Mesenchymal stem cell (in vitro differentiated cells and primary cell): ENCODE measurements around the gene MEF2B.

Experiments used
- DNase-seq: peaks from one replicate; pipeline ENCODE4 v3.0.0-alpha.2; 2013
- H2AFZ ChIP-seq: one replicate; pipeline ENCODE4 v1.6.1; 2013; ENCODE audit warnings: low read depth, mild to moderate bottlenecking, control low read depth, inconsistent platforms, low read length, moderate library complexity
- H2AK5ac ChIP-seq: 2 replicates; pipeline ENCODE4 v1.6.1; 2013; ENCODE audit warnings: low read length, moderate library complexity, mild to moderate bottlenecking, inconsistent platforms; ENCODE audit not compliant: severe bottlenecking
- H2BK120ac ChIP-seq: one replicate; pipeline ENCODE4 v1.6.1; 2013; ENCODE audit warnings: low read depth, mild to moderate bottlenecking, inconsistent platforms, low read length, moderate library complexity
- H2BK12ac ChIP-seq, 2 experiments: one replicate each; pipeline ENCODE4 v1.6.1; 2013; ENCODE audit warnings: inconsistent platforms in 2 of 2, low read length in 2 of 2, mild to moderate bottlenecking in 2 of 2, moderate library complexity in 2 of 2, control low read depth in 1 of 2
- H2BK15ac ChIP-seq: one replicate; pipeline ENCODE4 v1.6.1; 2013; ENCODE audit warnings: mild to moderate bottlenecking, low read depth, inconsistent platforms; ENCODE audit not compliant: poor library complexity, severe bottlenecking
- H2BK5ac ChIP-seq: 2 replicates; pipeline ENCODE4 v1.6.1; 2013; ENCODE audit warnings: low read depth, mild to moderate bottlenecking, low read length, control low read depth, inconsistent platforms; ENCODE audit not compliant: poor library complexity, severe bottlenecking
- H3K14ac ChIP-seq, 2 experiments: one replicate each; pipeline ENCODE4 v1.6.1; 2013; ENCODE audit warnings: inconsistent platforms in 2 of 2, low read length in 2 of 2, control low read depth in 1 of 2, mild to moderate bottlenecking in 1 of 2, moderate library complexity in 1 of 2
- H3K18ac ChIP-seq, 2 experiments: one replicate each; pipeline ENCODE4 v1.6.1; 2013; ENCODE audit warnings: inconsistent platforms in 2 of 2, low read length in 2 of 2, control low read depth in 1 of 2, low read depth in 1 of 2, mild to moderate bottlenecking in 1 of 2
- H3K23ac ChIP-seq, 2 experiments: one replicate each; pipeline ENCODE4 v1.6.1; 2013; ENCODE audit warnings: inconsistent platforms in 2 of 2, low read length in 2 of 2, mild to moderate bottlenecking in 2 of 2, moderate library complexity in 2 of 2, control low read depth in 1 of 2
- H3K27ac ChIP-seq: 2 replicates; pipeline ENCODE4 v1.5.1; 2013; ENCODE audit warnings: mild to moderate bottlenecking, moderate library complexity, low read length, control low read depth, inconsistent platforms; ENCODE audit not compliant: poor library complexity, severe bottlenecking
- H3K27me3 ChIP-seq, 2 experiments: 2 replicates each; pipeline versions ENCODE4 v1.6.1 to v1.7.0; 2013; ENCODE audit warnings: low read length in 2 of 2, mild to moderate bottlenecking in 2 of 2, moderate library complexity in 2 of 2, control low read depth in 1 of 2, inconsistent platforms in 1 of 2; ENCODE audit not compliant: control insufficient read depth in 1 of 2, insufficient read depth in 1 of 2
- H3K36me3 ChIP-seq, 2 experiments: 2 replicates each; pipeline versions ENCODE4 v1.6.1 to v1.7.0; 2013; ENCODE audit warnings: low read length in 2 of 2, control low read depth in 1 of 2, inconsistent platforms in 1 of 2, low read depth in 1 of 2, mild to moderate bottlenecking in 1 of 2; ENCODE audit not compliant: insufficient read depth in 2 of 2, control insufficient read depth in 1 of 2
- H3K4ac ChIP-seq, 2 experiments: one replicate each; pipeline ENCODE4 v1.6.1; 2013; ENCODE audit warnings: inconsistent platforms in 2 of 2, low read length in 2 of 2, mild to moderate bottlenecking in 2 of 2, moderate library complexity in 2 of 2, control low read depth in 1 of 2, low read depth in 1 of 2
- H3K4me1 ChIP-seq: 2 replicates; pipeline ENCODE4 v1.6.1; 2013; ENCODE audit warnings: low read depth, low read length, control low read depth; ENCODE audit not compliant: control insufficient read depth, insufficient read depth
- H3K4me2 ChIP-seq: 2 replicates; pipeline ENCODE4 v1.6.1; 2013; ENCODE audit warnings: low read length, mild to moderate bottlenecking, inconsistent platforms; ENCODE audit not compliant: poor library complexity, severe bottlenecking
- H3K4me3 ChIP-seq, 2 experiments: 2 replicates each; pipeline versions ENCODE4 v1.5.1 to v1.7.0; 2013; ENCODE audit warnings: low read length in 2 of 2, mild to moderate bottlenecking in 2 of 2, control low read depth in 1 of 2, low read depth in 1 of 2; ENCODE audit not compliant: insufficient read depth in 1 of 2
- H3K79me1 ChIP-seq: replicated peaks from 2 replicates; pipeline ENCODE4 v1.6.1; 2013; ENCODE audit warnings: mild to moderate bottlenecking, control low read depth, low read length, inconsistent platforms; ENCODE audit not compliant: poor library complexity, severe bottlenecking
- H3K9ac ChIP-seq: 2 replicates; pipeline ENCODE4 v1.7.0; 2013; ENCODE audit warnings: mild to moderate bottlenecking, low read length, moderate library complexity
- H3K9me3 ChIP-seq: 2 replicates; pipeline ENCODE4 v1.7.0; 2013; ENCODE audit warnings: mild to moderate bottlenecking, low read length; ENCODE audit not compliant: control insufficient read depth
- H4K8ac ChIP-seq: one replicate; pipeline ENCODE4 v1.6.1; 2013; ENCODE audit warnings: inconsistent platforms, mild to moderate bottlenecking, low read length, moderate library complexity
- H4K91ac ChIP-seq: one replicate; pipeline ENCODE4 v1.6.1; 2013; ENCODE audit warnings: mild to moderate bottlenecking, low read length, inconsistent platforms
- WGBS: methylation state at CpG from one replicate; pipeline ENCODE4 v1.1.7; 2013; ENCODE audit warnings: mixed read lengths; 5-methylcytosine and 5-hydroxymethylcytosine counted together

MEF2B gene

GRCh38 chr19:19119325-19120237, 50.5 kb downstream of the MEF2B start:
- Histone ChIP-seq H3K18ac (peak overlapping the region in 1 of 2 experiments; percentile 9), H2BK5ac (no peak overlapping the region), H3K9me3 (peaks cover 11% of the 10 kb centered on the region), H3K14ac (no peak overlapping the region), H3K9ac (no peak overlapping the region), H3K27ac (no peak overlapping the region), H3K4me1 (peaks cover 8% of the 10 kb centered on the region), H2BK12ac (no peak overlapping the region), H3K27me3 (no peaks in the 10 kb centered on the region), H3K4me3 (no peak overlapping the region), H3K4ac (no peak overlapping the region), H2AFZ (no peak overlapping the region), H4K91ac (peak overlapping the region; percentile 39), H3K23ac (no peak overlapping the region), H3K4me2 (no peak overlapping the region), H2BK15ac (peak overlapping the region; percentile 12), H3K79me1 (no peaks in the 10 kb centered on the region), H4K8ac (peak overlapping the region; percentile 94), H2AK5ac (no peak overlapping the region), H3K36me3 (peaks cover 16 to 32% of the 10 kb centered on the region in 2 experiments), H2BK120ac (no peak overlapping the region)
- 96% methylated on average over 36 of the region's 39 CpGs for WGBS
- DNase-seq = no peak

- H2BK5ac ChIP-seq = no peak overlapping the region
- 83% methylated on average over 9 of the region's 9 CpGs for WGBS
- H2BK15ac ChIP-seq = no peak overlapping the region
Observed at GRCh38 chr19:19115954-19116353, 54.1 kb downstream of the MEF2B start.

GRCh38 chr19:19113040-19113626, 56.9 kb downstream of the MEF2B start:
- WGBS = 51% methylated on average over 6 of the region's 7 CpGs
- Histone ChIP-seq H2BK15ac (no peak overlapping the region), H3K4me1 (peaks cover 27% of the 10 kb centered on the region), H2BK120ac (no peak overlapping the region), H3K79me1 (no peaks in the 10 kb centered on the region), H3K9ac (no peak overlapping the region), H3K4ac (no peak overlapping the region), H2AFZ (no peak overlapping the region), H3K27ac (no peak overlapping the region), H2AK5ac (no peak overlapping the region), H3K9me3 (no peaks in the 10 kb centered on the region), H2BK5ac (no peak overlapping the region), H3K14ac (peak overlapping the region in 1 of 2 experiments; percentile 7), H3K18ac (no peak overlapping the region), H4K8ac (peak overlapping the region; percentile 7), H3K36me3 (peaks cover 0 to 5% of the 10 kb centered on the region in 2 experiments), H3K4me3 (no peak overlapping the region), H2BK12ac (no peak overlapping the region), H4K91ac (peak overlapping the region; percentile 56), H3K23ac (no peak overlapping the region), H3K27me3 (peaks cover 0 to 14% of the 10 kb centered on the region in 2 experiments), H3K4me2 (no peak overlapping the region)
- DNase-seq = peak; percentile 34

More at GRCh38 chr19:19115954-19116353, 54.1 kb downstream of the MEF2B start:
- H3K9me3 ChIP-seq = no peaks in the 10 kb centered on the region
- H2AK5ac ChIP-seq = no peak overlapping the region
- H4K8ac ChIP-seq = no peak overlapping the region
- no peak overlapping the region for H2BK120ac ChIP-seq
- H3K4me1 ChIP-seq = peaks cover 28% of the 10 kb centered on the region
- no peak overlapping the region for H2BK12ac ChIP-seq
- peaks cover 0 to 7% of the 10 kb centered on the region in 2 experiments for H3K27me3 ChIP-seq
- no peak overlapping the region for H3K4ac ChIP-seq
- H3K14ac ChIP-seq = no peak overlapping the region
- no peak overlapping the region for H3K9ac ChIP-seq
- H3K18ac ChIP-seq = no peak overlapping the region
- H3K36me3 ChIP-seq = peaks cover 5 to 23% of the 10 kb centered on the region in 2 experiments
- no peak overlapping the region for H3K27ac ChIP-seq
- no peak overlapping the region for H4K91ac ChIP-seq
- H3K4me2 ChIP-seq = no peak overlapping the region
- no peak overlapping the region for H3K4me3 ChIP-seq
- H2AFZ ChIP-seq = no peak overlapping the region
- H3K23ac ChIP-seq = no peak overlapping the region
- H3K79me1 ChIP-seq = no peaks in the 10 kb centered on the region
- no peak for DNase-seq

- Histone ChIP-seq H3K9me3 (no peaks in the 10 kb centered on the region), H3K4me2 (no peak overlapping the region), H4K8ac (no peak overlapping the region), H3K9ac (no peak overlapping the region), H2BK5ac (no peak overlapping the region), H2AFZ (no peak overlapping the region), H3K23ac (no peak overlapping the region), H3K36me3 (peaks cover 0 to 7% of the 10 kb centered on the region in 2 experiments), H3K18ac (no peak overlapping the region), H3K4me3 (no peak overlapping the region), H3K4me1 (peaks cover 29% of the 10 kb centered on the region), H4K91ac (no peak overlapping the region), H2BK15ac (no peak overlapping the region), H3K27ac (no peak overlapping the region), H2BK12ac (no peak overlapping the region), H3K27me3 (peaks cover 0 to 14% of the 10 kb centered on the region in 2 experiments), H2AK5ac (no peak overlapping the region), H3K14ac (no peak overlapping the region), H3K4ac (no peak overlapping the region), H3K79me1 (no peaks in the 10 kb centered on the region), H2BK120ac (no peak overlapping the region)
- 93% methylated on average over 8 of the region's 9 CpGs for WGBS
- DNase-seq = no peak
Observed at GRCh38 chr19:19111967-19112580, 58.0 kb downstream of the MEF2B start.
